ENCODE measurements around the gene SMG5.

- TF ChIP-seq, protein P1, sequence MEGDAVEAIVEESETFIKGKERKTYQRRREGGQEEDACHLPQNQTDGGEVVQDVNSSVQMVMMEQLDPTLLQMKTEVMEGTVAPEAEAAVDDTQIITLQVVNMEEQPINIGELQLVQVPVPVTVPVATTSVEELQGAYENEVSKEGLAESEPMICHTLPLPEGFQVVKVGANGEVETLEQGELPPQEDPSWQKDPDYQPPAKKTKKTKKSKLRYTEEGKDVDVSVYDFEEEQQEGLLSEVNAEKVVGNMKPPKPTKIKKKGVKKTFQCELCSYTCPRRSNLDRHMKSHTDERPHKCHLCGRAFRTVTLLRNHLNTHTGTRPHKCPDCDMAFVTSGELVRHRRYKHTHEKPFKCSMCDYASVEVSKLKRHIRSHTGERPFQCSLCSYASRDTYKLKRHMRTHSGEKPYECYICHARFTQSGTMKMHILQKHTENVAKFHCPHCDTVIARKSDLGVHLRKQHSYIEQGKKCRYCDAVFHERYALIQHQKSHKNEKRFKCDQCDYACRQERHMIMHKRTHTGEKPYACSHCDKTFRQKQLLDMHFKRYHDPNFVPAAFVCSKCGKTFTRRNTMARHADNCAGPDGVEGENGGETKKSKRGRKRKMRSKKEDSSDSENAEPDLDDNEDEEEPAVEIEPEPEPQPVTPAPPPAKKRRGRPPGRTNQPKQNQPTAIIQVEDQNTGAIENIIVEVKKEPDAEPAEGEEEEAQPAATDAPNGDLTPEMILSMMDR (IDR thresholded peaks at IDR 0.05), result no peak
- no peak for TF ChIP-seq POLR2A (IDR thresholded peaks at IDR 0.05)
Measured at GRCh38 chr1:156229809-156230472, 52.7 kb downstream of the SMG5 start.
